ENCODE measurements around the gene IGF1R. TPM values are rescaled to one million over a fixed set of nuclear protein-coding genes. Genes with fewer than 3 reads are reported as not detected.

The IGF1R gene
- total RNA-seq, 1 donor from 2014 or later = 21.2 TPM

DNA sequence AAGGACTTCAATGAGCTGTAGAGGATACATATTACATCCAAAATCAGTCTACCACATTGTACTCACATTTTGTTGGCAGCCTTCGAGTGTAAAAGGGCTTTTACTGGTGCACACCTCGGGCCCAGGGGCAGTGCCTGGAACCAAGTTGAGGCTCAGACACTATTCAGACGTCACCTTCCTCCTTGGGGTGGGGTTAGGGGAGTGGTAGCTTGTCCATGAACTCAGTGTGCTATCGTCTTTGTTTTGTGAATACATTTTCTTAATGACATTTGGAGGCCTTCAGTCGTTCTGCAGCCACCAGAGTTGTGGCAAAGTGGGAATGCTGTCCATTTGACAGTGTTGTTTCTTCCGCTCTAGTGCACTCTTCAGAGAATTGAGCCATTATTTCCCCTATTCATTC, 245.1 kb downstream of the IGF1R start:
- ATAC-seq = peak; percentile 30

DNA sequence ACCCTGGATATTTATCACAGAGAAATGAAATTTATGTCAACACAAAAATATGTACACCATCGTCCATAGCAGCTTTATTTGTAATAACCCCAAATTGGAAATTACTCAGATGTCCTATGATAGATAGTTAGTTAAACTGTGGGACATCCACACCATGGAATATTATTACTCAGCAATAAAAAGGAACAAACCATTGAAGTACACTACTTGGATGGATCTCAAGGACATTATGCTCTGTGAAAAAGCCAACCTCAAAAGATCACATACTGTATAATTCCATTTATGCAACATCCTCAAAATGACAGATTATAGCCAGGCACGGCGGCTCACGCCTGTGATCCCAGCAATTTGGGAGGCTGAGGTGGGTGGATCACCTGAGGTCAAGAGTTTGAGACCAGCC, 246.0 kb downstream of the IGF1R start:
- no peak for ATAC-seq

DNA sequence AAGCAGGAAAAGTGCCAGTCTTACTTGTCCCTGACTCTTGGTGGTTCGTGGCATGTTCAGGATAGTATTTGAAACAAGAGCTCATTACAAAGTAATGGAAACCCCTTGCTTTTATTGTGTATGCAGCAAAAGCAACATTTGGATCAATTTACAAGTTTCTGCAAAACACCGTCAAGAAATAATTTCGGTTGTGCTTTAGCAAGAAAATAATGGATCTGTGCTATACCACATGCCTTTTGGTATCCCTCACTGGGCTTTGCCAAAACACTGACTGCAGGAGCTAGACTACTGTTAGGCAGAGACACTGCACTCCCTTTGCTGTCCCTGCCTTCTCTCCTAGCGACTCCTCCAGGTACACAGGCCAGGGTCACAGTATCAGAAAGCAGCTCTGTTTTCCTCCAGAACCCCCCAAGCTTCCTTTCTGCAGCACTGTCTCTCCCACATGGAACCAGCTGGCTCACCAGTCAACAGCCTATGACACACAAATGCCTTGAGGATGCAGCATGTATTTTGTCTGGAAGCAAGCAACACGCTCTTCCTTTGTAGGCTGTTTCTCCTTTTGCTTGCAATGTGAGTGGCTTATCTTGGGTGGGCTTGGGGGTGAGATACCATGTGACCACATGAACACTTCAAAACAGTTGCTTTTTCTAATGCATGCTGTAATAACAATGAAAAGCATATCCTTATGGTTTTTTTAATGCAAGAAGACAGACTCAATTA, 247.8 kb downstream of the IGF1R start:
- ATAC-seq = peak; percentile 5

DNA sequence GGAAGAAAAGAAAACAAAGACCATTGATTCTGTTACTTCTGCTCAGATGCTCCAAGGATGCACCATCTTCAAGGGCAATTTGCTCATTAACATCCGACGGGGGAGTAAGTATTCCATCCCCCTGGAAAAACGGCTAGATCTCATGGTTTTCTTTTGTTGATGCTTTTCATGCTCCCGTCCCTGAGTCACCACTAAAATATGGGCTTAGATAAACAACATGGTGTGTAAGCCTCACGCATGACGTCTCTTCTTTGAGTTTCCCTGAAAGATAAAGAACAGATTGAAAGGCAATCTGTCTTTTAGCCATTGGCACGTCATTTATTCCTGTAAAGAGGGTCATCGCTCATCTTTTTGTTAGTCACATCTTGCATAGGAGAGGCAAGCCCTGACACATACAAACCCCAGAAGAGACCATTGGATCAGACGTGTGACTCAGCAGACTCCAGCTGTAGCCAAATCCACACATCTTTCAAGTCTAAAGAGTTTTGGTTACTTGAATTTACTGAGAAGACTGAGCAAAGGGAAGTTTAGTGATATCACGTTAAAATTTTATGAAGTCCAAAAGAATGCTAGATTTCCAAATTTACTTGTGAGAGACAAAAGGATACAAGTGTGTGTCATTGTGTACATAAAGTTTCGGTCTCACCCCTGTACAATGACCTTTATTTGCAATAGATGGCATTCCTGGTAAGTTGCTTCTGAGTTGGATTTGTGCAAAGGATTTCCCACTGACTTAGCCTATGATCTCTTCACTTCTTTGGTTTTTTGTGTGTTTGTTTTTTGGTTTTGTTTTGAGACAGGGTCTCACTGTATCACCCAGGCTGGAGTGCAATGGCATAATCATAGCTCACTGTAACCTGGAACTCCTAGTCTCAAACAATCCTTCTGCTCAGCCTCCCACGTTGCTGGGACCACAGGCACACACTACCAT, 248.7 kb downstream of the IGF1R start:
- ATAC-seq = peak; percentile 97

DNA sequence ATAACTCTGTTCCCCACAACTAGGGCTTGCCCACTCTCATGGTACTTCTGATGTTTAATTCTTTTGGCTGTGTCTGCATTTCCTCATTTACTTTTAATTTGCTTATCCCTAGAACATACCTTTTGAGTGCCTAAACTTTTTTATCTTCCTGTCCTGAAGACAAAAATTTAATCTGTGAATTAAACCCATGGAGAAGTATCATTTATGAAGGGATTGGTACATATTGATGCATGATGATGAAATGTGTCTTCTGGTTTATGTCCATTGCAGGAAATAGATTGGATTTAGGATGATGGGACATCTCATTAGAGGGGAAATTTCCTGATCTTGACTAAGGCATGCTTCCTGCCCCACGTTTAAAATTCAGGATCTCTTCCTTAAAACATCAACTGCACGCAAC, 249.8 kb downstream of the IGF1R start:
- ATAC-seq = no peak

DNA sequence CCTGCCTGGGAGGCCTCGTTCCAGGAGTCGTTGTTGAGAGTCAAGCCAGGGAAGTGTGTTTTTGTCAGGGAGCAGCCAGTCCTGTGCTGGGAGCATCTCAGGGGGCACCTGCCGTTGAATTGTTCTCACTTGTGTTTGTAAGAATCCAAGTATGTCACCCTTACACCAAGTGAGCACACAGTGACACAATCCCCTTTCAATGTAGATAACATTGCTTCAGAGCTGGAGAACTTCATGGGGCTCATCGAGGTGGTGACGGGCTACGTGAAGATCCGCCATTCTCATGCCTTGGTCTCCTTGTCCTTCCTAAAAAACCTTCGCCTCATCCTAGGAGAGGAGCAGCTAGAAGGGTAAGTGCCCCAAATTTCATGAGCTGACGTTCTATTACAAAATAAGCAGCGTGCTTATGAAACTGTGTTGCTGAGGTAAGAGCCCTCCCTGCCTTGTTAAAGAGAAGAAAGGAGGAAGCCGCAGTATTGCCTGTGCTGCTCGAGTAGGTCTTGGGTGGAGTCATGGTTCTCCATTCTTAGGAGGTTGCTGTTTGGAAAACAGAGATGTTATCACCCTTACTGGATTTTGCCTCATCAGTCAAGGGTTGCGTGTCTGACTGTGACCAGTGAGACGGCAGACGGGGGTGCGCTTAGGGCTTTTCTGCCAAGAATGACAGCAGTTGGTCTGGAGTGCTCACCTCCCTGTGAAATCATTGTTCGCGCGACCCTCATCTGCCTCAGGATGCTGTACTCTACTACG, 251.1 kb downstream of the IGF1R start:
- ATAC-seq = no peak

DNA sequence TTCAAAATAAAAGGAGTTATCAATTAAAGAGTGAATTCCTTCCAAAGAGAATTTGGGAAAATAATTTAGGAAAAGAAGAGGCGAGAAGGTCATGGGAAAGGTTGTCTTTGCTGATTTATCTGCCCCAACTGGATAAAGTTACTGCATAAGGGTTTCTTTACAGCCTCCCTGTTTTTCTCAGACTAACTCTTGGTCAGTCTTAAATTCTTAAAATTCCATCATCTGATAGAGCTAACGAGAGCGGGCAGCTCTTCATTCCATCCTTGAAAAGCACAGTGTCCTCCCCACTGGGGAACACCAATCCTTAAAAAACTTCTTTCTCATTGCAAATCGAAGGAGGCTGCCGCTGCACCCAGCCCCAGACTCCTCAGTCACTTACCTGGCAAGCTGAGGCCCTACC, 252.0 kb downstream of the IGF1R start:
- ATAC-seq = no peak

DNA sequence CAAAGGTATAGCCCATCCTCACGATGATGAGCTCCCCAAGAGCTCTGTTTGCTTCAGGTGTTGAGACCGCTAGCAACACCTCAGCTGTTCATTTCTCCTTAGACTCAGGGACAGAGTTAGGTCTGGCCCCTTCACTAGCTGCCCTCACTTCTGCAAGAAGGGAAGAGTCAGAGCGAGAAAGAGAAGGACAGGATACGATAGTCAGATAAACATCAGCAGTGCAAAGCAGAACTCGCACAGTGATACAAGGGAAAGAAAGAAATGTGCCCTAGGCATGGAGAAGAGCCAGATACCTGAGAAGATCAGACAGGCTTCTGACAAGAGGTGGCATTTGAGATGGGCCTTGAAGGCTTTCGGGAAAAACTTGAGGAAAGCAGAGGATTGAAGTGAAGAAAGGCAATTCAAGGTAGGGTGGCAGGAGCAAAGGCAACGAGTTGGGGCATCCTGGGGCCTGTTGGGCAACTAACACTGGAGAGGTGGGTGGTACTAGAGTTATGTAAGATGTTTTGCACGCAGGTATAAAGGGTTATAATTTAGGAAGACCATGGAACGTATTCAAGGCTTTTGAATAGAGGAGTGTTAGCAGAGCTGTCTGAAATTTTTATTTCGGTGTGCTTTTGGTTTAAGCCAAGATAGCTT, 253.2 kb downstream of the IGF1R start:
- no peak for ATAC-seq

DNA sequence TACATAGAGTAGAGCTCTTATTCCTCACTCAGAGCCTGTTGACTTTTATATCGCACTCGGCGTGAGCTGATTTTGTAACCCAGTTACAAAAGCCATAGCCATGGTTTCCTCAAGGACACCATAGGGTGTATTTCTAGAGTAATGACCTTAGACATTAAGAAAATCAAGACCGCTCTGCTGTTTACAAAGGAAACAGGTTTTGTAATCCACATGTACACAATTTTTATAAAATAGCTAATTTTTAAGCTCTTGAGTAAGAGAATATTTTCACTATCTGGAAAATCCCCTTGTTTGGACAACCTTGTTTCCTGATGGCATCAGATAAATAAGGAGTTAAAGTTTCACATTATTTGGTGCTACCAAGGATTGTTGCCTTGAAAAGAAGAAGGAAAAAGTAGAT, 254.6 kb downstream of the IGF1R start:
- no peak for ATAC-seq

DNA sequence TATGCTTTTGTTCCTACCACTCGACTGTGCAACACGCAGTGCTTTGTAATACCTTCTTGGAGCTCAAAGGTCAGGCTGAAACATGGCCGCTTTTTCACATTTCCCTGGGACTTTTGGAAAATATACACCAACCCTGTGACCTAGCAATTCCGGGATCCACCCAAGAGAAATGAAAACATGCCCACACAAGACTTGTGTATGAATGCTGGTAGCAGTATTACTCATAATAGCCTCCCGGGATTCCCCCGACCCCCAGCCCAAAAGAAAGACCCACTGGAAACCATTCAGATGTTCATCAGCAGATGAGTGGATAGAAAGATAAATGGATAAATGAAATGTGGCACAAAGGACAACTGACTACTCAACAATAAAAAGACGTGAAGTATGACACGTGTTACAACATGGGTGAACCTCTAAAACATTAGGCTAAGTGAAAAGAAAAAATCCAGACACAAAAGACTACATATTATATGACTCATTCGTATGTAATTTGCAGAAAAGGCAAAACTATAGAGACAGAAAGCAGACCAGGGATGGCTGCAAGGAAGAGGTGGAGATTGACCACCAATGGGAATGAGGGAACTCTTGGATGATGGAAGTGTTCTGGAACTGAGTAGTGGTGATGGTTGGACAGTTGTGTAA, 255.2 kb downstream of the IGF1R start:
- ATAC-seq = peak; percentile 81

DNA sequence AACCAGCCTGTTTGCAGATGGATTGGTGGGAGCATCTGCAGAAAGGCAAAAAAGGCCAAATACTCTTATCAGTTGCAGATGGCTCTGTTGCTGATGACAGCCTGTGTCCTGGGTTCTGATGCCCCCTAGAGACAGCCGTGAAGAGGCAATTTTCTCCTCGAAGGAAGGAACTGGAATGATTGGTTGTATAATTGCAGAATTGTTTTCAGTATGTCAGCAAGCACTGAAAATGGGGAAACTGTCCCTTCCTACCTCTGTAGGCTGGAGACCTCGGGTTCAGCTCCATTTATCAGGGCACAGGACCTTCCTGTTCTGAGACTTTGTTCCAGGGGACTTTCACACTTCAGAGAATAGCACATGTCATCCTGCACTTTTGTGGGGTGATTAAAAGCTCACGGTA, 256.2 kb downstream of the IGF1R start:
- ATAC-seq = no peak

DNA sequence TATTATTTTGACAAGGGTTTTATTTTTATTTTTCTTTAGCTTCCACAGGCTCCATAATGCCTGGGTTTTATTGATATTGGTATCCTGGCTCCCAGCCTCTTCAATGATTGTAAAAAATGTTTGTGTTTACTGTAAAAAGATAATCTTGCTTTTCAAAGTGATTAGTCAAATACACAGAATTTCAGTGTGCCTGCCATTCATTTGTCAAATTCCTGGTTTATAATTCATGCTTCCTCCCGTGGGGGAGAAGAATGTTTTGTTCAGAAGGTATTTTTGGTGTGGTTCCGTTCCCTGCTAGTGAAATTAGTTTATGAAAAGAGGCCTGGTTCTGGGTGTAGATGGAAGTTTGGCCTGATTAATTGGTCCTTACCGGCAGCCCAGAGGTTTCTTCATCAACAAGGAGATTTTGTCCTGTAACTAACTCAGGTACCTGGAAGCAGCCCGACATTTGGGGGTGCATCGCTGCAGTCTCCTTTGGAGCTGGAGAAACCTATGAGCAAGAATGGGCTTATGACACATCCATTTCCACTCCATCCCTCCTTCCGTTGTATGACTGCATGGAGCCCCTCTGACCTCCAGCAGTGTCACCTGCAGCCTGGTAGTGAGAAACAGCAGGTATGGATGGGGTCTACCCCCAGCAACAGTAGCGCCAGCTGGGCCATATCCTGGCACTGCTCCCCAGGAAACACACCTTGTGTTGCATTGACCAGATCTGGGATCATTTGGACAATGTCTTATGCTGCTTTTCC, 257.8 kb downstream of the IGF1R start:
- no peak for ATAC-seq

DNA sequence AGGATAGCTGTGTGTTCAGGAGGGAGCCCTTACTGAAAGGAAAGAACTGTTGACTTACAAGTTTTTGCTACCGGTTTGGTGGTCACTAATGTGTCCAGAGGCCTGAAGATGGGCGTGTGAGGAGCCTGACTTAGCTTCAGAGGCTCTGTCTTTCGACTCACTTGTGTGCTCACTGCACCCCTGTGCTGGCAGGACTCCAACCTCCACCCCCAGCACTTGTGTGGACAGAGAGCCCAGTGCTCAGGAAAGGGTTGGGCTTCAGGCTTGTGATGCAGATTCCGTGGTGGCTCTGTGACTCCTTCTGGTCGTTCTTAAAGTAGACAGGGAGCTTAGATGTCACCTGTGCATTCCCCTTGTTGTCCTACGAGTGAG, 258.4 kb downstream of the IGF1R start:
- ATAC-seq = peak; percentile 56

DNA sequence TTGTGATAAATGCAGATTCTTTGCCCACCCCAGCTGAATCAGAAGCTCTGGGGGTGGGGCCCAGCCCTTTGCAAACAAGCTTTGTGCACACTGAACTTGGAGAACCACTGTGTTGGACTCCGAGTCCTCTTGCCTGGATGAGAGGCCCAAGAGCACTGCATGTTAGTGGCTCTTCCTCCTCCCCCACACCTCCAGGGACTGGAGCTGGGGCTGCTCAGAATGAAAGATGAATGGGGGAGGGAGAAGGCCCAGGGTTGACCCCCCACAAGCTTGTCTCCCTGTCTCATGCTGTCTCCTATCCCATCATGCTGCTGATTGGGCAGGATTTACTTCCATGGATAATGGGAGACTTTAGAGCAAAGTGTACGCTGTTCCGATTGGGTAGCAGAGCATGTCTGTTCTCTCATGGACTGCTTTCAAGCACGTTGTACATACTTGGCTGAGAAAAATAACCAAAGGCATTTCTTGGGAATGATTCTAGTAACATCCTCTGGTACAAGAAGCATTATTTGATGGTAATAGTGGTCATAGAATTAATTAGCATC, 259.7 kb downstream of the IGF1R start:
- no peak for ATAC-seq

DNA sequence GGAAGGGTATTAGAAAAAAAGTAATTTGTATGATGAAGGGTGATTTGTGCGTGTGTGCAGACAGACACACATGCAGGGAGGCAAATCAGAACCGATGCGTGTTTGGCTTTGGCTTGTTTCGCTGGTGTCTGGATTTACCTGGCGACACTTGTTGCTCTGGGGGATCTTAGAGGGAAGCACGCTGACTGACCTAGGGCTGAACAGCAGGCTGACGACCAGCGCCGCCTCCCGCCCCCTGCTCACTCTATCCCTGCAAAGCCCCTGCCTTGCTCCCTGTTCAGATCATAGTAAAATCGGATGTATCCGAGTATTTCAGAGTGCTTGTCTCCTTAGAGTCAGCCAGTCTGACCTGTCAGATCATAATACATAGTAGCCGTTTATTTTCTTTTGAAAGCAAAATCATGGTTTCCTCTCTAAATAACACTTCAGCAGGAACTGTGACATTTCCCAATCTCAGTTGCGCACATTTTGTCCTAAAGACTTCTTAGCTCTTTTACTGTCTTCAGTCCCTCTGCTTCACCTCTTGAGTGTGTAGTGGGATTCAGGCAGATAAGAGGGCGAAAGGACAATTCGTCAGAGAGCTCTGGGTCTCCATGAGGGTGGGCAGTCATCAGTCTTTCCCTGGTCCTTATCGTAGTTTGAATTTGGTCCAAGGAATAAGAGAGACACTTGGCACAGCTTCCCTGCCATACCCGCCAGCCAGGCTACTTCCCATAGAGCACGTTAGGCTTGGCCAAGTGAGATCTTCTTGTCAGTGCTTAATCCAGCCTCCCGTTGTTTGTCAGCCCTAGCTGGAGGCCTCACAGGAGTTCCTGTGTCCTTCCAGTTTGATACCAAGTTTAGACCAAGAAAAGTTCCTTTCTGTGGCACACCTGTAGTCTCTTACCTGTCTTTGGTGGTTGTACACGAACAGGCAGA, 261.9 kb downstream of the IGF1R start:
- ATAC-seq = no peak

DNA sequence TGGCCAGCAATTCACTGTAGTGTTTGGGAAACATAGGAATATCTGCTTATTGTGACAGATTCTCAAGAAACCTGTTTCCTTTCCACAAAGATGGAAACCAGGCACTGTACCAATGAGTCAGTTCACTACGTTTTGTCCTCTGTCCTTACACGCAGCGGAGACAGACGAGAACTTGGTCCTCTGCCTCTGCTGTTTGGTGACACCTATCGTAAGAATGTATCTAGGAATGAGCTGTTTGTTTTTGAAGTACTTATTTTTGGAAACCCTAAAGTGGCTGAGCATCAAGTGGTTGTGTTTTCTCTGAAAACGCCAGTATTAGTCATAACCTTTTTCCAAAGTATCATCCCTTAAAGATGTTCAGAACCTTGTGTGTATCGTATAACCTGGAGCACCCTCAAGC, 266.3 kb downstream of the IGF1R start:
- peak; percentile 78 for ATAC-seq

DNA sequence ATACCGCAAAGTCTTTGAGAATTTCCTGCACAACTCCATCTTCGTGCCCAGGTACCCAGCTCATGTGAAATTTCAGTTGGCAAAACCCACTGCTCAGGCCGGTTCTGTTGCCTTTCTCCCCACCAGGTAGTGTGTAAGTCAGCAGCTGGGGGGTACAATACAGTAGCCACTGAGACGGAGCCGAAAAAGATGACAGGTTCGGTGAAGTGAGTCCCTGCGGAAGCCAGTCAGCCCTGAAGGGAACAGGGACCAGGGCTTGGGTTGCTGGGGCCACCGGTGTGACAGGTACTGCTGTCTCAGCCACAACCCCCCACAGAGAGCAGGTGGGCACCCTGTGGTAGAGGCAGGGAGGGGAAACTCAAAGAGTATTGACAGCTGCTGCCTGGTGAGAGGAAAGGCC, 268.5 kb downstream of the IGF1R start:
- no peak for ATAC-seq

DNA sequence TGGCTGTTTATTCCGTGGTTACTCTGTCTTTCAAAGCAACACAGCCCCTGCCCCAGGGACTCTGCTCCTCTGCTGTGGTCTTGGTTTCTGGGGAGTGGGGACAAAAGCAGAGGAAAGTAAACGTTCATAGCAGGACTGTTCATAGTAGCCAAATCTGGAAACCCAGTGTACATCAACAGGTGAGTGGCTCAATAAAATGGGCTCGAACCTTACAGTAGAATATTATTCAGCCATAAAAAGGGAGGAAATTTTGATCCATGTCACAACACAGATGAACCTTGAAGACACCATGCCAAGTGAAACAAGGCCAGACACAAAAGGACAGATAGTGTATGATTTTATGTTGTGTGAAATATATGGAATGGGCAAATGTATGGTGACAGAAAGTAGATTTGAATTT, 269.1 kb downstream of the IGF1R start:
- ATAC-seq = no peak

DNA sequence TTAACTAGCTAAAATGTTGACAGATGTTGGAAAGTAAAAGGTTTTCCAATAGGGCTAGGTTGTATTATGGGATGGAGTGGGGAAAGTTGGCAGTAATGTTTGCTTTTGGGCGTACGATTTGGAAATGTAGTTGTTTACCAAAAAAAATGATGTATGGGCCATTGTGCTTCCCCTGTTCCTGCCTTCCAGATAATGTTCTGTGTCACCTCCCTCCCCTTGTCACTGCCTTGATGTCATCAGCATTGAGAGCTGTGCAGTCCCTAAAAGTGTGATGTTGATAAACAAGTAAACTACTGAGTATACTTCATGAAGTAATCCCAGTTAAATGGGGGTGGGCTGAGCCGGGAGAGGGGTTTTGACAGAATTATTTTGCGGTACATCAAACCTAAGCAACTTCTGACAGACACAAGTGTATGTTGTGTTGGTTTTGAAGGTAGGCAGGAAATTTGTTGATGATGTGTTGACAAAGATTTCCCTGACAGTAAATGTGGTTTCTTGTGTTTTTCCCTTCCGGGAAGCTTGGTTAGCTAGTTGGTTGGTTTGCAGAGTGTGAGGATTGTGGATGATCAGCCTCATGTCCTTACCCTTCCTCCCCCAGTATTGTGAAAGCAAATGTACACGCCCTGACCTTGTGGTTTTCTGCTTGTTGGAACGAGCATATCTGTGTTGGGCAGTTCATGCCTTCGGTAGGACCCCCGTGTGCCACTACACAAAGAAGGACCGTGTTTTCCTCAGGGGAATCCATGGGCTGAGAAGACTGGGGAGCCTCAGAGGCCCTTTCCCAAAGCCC, 271.9 kb downstream of the IGF1R start:
- ATAC-seq = no peak
